HT1080 (cell line): ENCODE data around the gene RNASE13. TPM values are rescaled to one million over a fixed set of nuclear protein-coding genes. Genes with fewer than 3 reads are reported as not detected.
"Not testable (repeated sequence)": the region's sequence is repeated elsewhere in the genome, so short reads cannot be mapped to it uniquely, and the experiment has no call there.

Experiments
- DNase-seq: peaks from one replicate; pipeline ENCODE4 v3.0.0-alpha.2; 2015; ENCODE audit warnings: low read depth
- total RNA-seq: library from RNA; depleted of rRNA; stranded (reverse); fragments of >200 nt; shearing (Covaris generic); gene quantifications from 2 replicates; pipeline ENCODE4 v1.2.3, GENCODE V29; 2014

RNASE13 gene
- total RNA-seq, 1 experiment from 2014 or later: not detected

DNA sequence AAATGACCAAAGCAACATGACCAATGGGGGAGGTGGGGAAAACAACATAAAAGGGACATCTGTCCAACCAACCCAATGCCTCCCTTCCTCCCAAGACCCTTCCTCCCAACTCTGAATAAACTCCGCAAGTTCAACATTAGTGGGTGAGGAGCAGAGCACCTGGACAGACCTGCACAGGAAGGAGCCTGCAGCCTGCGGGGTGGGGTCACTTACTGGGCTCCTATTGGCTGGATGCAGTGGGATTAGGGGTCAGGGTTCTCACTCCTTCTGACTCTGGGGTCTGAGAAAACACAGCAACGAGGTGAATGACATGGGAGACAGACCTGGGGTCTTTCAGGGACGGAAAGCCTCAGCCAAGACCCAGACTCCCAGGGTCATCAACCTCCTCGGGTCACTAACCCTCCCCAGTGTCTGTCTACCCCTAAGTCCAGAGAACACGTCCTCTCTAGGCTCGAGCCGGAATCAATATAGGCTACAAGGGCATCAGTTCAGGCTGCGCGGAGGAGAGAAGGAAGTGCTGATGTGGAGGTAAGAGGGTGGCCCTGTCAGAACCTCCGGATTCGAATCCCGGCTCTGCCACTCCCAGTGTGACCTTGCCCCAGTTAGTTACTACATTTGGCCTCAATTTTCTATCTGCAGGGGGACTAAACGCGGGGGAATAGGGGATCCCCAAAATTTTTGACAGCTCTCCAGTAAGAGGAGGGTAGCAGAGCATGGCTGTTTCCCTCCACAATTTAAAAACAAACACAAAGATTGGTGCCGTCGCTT lies 10.6 kb downstream of the RNASE13 start:
- no peak for DNase-seq

GRCh38 chr14:21023174-21023573 lies 11.4 kb downstream of the RNASE13 start:
- DNase-seq: no peak

DNA sequence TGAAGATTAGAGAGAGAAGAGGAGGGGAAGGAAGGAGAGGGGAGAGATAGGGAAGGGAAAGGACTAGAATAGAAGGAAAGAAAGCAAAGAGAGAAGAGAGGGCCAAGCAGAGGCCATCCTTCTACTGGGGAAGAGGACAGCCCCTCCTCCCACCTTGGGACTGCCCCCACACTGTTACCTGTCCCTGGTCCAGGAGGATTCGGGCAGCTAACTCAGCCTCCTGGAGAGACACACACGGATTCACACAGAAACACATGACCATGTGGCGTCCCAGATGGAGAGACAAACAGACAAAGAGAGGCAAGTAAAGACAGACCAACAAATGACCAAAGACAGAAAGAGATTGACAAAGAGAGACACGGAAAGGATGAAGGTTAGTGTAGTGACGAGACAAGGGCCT lies 11.9 kb downstream of the RNASE13 start:
- DNase-seq: no peak

DNA sequence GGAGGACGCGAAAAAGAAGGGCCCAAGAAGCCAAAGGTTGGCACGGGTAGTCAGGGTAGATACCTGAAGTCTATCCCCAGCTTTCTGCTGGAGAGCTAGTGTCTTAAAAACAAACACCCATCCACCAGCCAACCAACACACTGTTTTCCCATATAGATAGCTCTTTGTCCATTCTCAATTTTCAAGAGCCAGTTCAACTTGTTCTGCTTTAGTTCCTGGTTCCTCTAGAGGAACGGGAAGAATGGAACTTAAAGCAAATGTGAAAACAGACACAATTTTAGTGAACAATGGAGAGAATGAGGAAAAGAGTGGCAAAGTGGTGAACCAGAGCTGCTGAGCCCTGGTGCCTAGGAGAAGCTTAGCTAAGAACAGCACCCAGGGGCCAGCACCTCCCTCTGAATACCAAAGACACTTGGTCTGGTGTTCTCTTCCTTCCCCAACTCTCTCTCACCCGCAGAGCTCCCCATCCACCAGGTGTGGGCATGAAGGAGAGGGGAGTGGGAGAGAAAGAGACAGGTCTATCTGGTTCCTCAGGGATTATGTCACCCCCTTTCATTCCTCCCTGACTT lies 13.5 kb downstream of the RNASE13 start:
- no peak for DNase-seq

- no peak for DNase-seq
Measured at GRCh38 chr14:21019366-21019765, 15.2 kb downstream of the RNASE13 start.

GRCh38 chr14:21018781-21019180 lies 15.8 kb downstream of the RNASE13 start:
- DNase-seq: no peak

- DNase-seq: no peak
Measured at GRCh38 chr14:21018286-21018685, 16.3 kb downstream of the RNASE13 start.

DNA sequence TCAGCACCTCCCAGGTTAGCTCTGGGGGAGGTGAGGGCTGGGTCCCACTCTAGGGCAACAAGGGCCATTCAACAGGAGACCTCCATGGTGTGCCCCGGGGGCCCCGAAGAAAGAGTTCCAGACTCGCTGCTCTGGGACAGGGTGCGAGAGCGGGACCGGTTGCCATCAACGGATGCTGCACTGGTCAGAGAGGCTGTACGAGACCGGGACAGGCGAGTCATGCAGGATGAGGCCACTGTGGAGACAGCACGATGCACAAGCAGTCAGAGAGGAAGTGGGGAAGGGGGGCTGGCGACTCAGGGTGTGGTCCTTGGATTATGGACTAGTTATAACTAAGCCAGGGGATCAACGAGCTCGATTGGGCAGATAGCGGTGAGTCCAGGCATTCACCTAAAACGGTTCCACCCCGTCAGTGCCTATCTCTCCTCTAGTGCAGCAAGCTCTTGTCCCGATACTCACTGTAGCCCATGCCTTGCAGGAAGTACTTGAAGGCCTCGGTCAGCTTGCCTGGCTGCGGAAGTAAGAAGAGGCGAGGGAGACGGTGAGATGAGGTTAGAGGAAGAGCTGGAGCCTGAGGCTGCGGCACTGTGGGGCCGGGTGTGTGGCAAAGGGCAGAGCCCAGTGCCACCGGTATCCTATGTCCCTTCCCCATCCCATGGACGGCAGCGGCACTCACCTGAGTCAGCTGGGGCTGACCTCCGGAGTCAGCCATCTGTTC lies 16.9 kb downstream of the RNASE13 start:
- no peak for DNase-seq

DNA sequence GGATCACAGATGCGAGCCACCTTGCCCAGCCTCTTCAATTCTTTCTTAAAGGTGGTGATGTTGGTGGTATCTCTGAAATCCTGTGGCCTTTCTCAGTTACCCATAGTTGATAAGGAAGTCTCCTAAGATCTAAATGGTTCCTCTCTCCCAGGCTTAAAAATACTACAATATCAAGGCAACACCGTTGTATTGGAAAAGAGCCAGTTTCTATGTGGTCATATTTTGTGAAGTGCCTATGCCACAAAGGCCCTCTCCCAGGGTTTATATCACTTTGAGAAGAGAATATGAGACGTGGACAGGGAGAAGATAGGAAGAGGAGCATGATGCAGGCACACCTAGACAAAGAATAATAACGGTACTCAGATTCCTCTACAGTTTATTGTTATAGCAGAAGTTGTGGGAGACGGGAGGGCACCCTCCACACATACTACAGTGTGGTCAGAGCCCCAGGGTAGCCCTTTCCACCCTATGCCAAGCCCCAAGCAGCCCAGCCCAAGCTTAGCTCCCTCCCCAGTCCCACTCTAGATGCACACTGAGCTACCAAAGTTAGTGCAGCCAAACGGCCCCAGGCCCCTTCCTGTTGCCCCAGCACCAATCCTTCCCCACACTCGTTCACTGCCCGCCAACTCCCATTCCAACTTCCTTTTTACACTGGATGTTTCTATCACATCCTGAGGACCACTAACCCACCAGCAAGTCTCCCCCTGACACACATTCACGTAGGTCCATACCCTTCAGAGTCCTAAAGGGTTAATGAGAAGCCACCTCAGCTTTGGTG lies 18.0 kb downstream of the RNASE13 start:
- DNase-seq: no peak

- DNase-seq: no peak
Measured at GRCh38 chr14:21015312-21015711, 19.3 kb downstream of the RNASE13 start.

DNA sequence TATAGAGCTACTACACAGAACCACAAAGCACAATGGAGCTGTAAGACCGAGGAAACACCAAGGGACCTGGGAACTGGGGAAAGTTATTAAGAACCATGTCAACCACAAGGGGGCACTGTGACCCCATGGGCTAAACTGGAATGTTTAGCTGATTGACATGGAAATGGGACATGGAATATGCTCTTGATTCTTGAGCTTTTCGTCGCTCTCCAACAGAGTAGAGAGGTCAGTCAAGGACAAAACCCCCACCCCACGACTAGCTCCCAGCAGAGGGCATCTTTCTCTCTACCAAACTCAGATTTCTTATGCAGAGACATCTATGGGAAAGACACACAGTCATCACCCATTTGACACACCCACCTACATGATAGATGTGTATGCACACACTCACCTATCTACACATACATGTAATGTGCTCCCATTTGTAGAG lies 19.8 kb downstream of the RNASE13 start:
- DNase-seq: peak; percentile 75

DNA sequence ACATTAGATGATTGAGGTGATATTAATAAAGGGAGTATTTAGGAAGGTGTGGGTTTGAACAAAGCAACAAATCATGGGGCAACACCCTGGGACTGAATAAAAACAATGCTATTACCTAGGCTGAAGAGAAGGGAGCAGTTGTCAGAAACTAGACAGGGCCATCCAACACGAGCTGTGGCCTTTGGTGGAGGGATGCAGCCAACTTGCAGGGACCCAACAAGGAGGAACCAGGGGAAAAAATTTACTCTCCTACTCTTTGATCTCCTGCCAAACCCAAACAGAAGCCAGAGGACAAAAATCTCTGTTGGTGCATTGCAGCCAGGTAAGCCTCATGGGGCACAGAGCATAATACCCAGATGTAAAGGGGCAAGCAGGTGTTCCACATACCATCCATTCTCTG lies 23.5 kb downstream of the RNASE13 start:
- no peak for DNase-seq

DNA sequence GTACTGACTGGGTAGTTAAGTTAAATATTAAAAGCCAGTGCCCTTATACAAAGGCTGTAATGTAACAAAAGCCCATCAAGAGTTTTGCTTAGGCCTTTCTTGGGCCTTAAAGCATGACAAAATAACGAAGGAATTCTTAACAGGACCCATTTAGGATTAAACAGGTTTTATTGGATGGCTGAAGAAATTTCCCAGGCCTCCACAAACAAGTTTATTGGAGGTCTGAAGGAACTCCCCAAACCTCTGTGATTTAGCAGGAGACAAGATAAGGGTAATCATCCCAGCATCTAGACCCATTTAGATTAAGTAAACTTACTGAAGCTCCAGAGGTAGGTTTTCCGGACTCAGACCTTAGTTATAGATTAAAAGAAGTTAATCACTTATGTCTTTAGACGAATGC lies 24.9 kb downstream of the RNASE13 start:
- DNase-seq: not testable (repeated sequence)

- no peak for DNase-seq
Measured at GRCh38 chr14:21003788-21004346, 30.7 kb downstream of the RNASE13 start.

DNA sequence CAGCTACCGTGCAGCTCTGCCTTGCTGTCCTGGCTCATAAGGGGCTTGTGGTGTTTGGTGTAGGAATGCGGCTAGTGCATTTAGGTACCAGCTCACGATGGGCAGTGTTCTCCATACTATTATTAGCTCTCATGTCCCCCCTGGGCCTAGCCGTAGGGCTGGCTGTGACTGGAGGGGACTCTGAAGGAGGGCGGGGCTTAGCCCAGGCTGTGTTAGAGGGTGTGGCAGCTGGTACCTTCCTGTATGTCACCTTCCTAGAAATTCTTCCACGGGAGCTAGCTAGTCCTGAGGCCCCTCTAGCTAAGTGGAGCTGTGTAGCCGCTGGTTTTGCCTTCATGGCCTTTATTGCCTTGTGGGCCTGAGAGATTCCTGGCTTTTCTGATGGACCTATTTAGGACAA lies 33.4 kb downstream of the RNASE13 start:
- no peak for DNase-seq

GRCh38 chr14:20999591-20999990 lies 35.0 kb downstream of the RNASE13 start:
- DNase-seq: no peak

- peak; percentile 80 for DNase-seq
Measured at GRCh38 chr14:20998674-20999366, 35.8 kb downstream of the RNASE13 start, which contains the start of gene SLC39A2. Gene SLC39A2 (plus strand): TSS chr14:20999293. CDS start chr14:20999447, 154 bp downstream.

- DNase-seq: no peak
Measured at GRCh38 chr14:20998139-20998538, 36.5 kb downstream of the RNASE13 start.

- no peak for DNase-seq
Measured at GRCh38 chr14:20997564-20997963, 37.0 kb downstream of the RNASE13 start.

- no peak for DNase-seq
Measured at GRCh38 chr14:20997115-20997514, 37.5 kb downstream of the RNASE13 start.

- no peak for DNase-seq
Measured at GRCh38 chr14:20996521-20996920, 38.1 kb downstream of the RNASE13 start.
